Hematopoietic multipotent progenitor cell treated with erythropoietin and hydrocortisone succinate and interleukin-3 and kit ligand, for 15 days (in vitro differentiated cells): ENCODE results near the gene FAT2.

ENCODE experiments used
- DNase-seq: peaks from one replicate; pipeline ENCODE4 v3.0.0-alpha.2; 2015; ENCODE audit warnings: low spot score

FAT2 gene

DNA sequence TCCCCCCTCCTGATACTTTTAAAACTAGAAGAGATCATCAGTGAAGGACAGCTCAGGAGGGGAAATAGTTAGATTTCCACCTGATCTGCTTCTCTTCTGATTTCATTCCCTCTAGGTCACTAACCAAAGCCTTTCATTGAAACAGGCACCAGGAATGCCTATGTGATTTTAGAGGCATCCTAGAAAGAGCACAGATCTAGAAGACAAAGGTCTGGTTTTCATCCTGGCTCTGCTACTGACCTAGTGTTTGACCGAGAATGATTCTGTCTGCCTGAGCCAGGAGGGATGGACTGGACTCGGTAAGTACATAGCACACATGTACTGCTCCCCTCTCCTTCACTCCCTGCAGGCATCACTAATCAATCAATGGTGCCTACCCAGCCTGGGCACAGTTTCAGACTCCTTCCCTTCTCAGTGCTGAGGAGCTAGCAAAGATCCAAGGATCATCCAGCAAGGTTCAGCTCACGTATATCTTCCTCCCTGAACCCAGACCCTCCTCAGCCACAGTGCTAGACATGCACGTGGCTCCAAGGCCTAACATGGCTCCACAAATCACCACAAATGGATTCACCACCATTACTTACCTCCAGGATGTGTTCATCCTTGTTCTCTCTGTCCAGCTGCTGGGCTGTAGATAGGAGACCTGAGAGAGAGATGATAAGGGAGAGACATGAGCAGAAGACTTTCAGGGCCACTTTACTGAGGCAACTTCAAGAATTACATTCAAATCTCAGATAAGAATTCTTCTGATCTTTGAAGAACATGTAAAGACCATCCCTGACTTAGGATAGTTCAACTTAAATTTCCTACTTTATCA is 35.2 kb downstream of the FAT2 start:
- no peak for DNase-seq

DNA sequence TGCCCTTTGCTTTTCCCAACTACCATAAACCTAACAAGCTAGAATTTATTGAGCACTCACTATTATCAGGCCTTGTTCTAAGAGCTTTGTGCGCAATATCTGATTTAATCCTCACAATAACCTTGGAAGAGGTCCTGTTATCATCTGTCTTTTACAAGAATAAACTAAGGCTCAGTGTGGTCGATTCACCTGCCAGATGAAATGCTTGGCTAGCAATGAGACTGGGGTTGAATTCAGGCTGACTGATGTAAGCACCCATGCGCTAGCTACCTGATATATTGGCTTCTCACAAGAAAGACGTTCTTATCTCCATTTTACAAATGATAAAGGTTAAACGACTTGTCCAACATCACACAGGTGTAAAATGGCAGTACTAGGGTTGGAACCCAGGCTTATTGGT is 37.4 kb downstream of the FAT2 start:
- no peak for DNase-seq

DNA sequence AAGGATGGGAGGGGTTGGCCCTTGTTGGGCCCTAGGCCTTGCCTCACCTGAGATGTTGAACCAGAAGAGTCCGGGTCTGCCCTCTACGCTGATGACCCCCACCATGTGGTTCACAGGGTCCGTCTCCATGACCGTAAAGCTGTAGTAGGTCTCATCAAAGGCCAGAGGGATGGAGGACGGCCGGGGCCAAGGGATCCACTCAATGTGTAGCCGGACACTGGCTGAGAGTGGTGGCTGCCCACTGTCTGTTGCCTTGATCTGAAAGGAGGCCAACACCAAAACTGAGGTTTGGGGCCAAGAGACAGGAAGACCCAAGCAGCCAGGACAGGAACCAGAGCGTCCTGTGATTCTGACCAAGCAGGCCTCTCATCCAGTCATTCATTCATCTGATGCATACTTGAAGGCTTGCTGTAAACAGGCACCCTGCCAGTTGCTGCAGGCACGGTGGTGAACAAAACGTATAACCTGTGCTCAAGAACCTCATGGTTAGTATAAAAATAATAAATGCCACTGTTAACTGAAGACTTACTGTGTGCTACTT is 37.9 kb downstream of the FAT2 start:
- no peak for DNase-seq

DNA sequence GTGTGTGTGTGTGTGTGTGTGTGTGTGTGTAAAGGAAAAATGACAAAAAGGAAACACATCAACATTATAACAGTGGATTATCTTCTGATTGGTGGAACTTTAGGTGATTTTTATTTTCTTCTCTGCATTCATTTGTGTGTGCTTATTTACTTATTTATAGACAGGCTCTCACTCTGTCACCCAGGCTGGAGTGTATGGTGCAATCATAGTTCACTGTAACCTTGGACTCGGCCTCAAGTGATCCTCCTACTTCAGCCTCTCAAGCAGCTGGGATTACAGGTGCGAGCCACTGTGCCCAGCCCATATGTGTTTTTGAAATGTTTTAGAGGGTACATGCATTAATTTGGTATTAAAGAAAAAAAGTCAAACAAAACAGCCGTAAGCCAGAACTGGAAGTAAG is 39.1 kb downstream of the FAT2 start:
- no peak for DNase-seq

DNA sequence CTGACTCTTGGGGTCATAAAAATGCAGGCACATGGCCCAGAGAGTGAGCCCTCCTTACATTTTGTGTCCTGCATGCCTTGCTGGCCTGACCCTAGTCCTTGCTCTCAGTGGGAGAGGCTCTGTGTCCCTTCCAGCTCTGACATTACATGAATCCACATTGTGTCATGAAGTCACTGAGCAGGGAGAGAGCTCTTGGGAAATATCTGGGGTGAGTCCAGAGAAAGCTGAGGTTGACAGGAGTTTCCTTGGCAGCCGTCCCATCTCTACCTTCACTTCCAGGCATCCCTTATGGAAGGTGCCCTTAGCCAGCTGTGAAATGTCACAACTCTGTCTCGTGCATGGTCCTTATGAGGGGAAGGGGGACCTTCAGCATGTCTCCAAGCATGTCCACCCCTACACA is 41.0 kb downstream of the FAT2 start:
- no peak for DNase-seq

DNA sequence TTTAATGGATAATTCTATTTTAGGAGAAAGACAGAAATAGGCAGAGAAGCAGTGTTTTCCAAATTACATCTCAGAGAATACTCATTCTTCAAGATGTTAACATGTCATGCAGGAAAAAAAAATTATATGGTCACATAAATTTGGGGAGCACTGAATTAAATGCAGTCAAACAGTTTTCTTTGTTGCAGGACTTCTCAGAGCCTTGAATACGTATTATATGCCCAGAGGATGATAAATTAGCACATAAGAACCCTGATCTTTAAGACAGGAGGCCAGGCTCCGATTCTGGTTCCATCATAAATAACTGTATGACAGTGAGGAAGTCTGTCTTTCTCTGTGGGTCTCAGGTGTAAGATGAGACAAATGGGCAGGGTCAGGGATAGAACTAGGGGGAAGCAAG is 41.4 kb downstream of the FAT2 start:
- DNase-seq: no peak

DNA sequence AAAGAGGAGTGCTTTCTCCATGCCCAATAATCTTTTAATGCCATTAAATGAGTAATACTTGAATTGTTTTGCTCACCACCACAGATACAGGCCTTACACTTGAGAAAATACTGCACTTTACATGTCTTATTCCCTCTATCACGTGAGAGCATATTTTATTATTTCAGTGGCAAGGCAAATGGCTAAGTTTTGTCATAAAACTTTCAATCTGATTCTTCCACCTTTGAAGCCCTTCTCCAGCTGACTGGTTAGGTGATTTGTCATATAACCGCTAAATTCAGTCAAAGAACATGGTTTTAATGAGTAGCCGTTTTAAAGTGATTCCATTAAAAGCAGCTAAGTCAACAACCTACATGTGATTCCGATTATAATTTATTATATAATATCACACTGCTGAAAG is 43.8 kb downstream of the FAT2 start:
- no peak for DNase-seq

DNA sequence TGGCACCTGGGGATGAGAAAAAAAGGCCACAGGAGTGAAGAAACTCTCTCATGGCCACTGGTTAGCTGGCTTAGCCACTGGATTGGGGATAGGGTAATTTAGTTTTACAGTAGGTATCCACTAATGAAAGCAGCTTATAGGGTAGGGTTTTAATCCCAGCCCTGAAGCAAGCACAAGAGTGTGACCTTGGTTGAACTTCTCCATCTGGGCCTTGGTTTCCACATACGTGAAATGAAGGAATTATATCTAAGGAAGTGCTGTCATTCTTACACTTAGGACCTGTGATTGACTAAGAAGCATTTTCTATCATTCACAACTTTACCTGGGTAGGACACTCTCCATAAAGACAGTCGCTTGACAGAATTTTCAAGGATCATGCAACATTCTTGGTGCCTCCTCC is 49.6 kb downstream of the FAT2 start:
- no peak for DNase-seq
